Heart right ventricle (tissue), 16 donors: ENCODE measurements around the gene KRT1. TPM values are rescaled to one million over a fixed set of nuclear protein-coding genes. Genes with fewer than 3 reads are reported as not detected.

ENCODE experiments used
- ATAC-seq, 8 donors: fragments of 200-7000 bp; cut with Tn5 transposase; one replicate each; pipeline ENCODE4 v1.9.1; 2020; ENCODE audit warnings: mild to moderate bottlenecking in 8 of 8, moderate library complexity in 8 of 8, moderate number of reproducible peaks in 1 of 8
- DNase-seq, 2 donors: peaks; one replicate each; pipeline ENCODE4 v3.0.0-alpha.2; 2020
- H3K27ac ChIP-seq, 10 donors: fragments of 200-600 bp; sonication (generic) in 2 of 10; one replicate each; pipeline versions ENCODE4 v1.5.0 to v1.8.0; 2020 to 2022; ENCODE audit warnings: mild to moderate bottlenecking in 3 of 10
- H3K27me3 ChIP-seq, 7 donors: fragments of 200-600 bp; one replicate each; pipeline ENCODE4 v1.8.0; 2021 to 2022; ENCODE audit warnings: mild to moderate bottlenecking in 2 of 7
- H3K36me3 ChIP-seq, 9 donors: fragments of 200-600 bp; sonication (generic) in 1 of 9; one replicate each; pipeline versions ENCODE4 v1.5.0 to v1.8.0; 2020 to 2022; ENCODE audit warnings: mild to moderate bottlenecking in 2 of 9
- H3K4me1 ChIP-seq, 9 donors: fragments of 200-600 bp; sonication (generic) in 1 of 9; one replicate each; pipeline versions ENCODE4 v1.5.0 to v1.8.0; 2020 to 2022; ENCODE audit warnings: mild to moderate bottlenecking in 4 of 9
- H3K4me3 ChIP-seq, 10 donors: fragments of 200-600 bp; sonication (generic) in 2 of 10; one replicate each; pipeline versions ENCODE4 v1.5.0 to v1.8.0; 2020 to 2022; ENCODE audit warnings: mild to moderate bottlenecking in 7 of 10, moderate library complexity in 2 of 10
- H3K9me3 ChIP-seq, 11 donors: fragments of 200-600 bp in 10 of 11; sonication (generic) in 2 of 11; one replicate each; pipeline versions ENCODE4 v1.5.0 to v1.8.0; 2013 to 2022; ENCODE audit warnings: mild to moderate bottlenecking in 2 of 11, control low read depth in 1 of 11, moderate library complexity in 1 of 11
- CTCF ChIP-seq, 9 donors: fragments of 200-600 bp; sonication (generic) in 2 of 9; IDR thresholded peaks; one replicate each; pipeline versions ENCODE4 v1.5.0 to v1.8.0; 2021 to 2022; ENCODE audit warnings: antibody characterized with exemption in 9 of 9, mild to moderate bottlenecking in 5 of 9, moderate library complexity in 1 of 9
- WGBS, 2 donors: extraction: QIAGEN DNeasy Blood & Tissue Kit; methylation state at CpG; one replicate each; pipeline ENCODE4 v1.1.7; 2013; ENCODE audit warnings: inconsistent platforms in 1 of 2; 5-methylcytosine and 5-hydroxymethylcytosine counted together
- intact Hi-C, 10 donors: fragments of 100-400 bp; cut with DNase I; formaldehyde crosslinking; loops; one replicate each; pipeline versions ENCODE4 v1.11.1 to v1.14.2; 2022
- polyA plus RNA-seq, 2 donors: library from polyadenylated mRNA; stranded (reverse); fragments of 200-250 nt; gene quantifications; one replicate each; pipeline ENCODE4 v1.2.3, GENCODE V29; 2013
- total RNA-seq, 10 donors: library from RNA; stranded (reverse); fragmentation: NEBNext Ultra II Directional in 3 of 10; extraction: Animal tissue kit (Norgen Biotek cat#: 25700) in 3 of 10; gene quantifications; one replicate each; pipeline versions ENCODE4 v1.2.1 to v1.2.4, GENCODE V29; 2021 to 2023
- donor health status: Arrhythmogenic right ventricular cardiomyopathy.
- donor health status: ischemic (EF 13 %, LVEDD 7.1; RV severe dilation, severe dysfunction).
- donor health status: healthy with polysubstance abuse.
- donor health status: DM: no; HTN: yes; CAD: no.
- donor health status: DM: no; HTN: no; CAD: no.
- donor health status: ischemic (EF 25% LVEDD 6.9; RV normal size, moderate dysfunction).
- donor health status: ischemic (EF 25% LVEDD 5.7; RV mildly dilated, moderate dysfunction).
- donor health status: healthy.
- donor health status: DM: yes; HTN: yes; CAD: no.
- donor health status: Ischemic cardiomyopathy.
- donor health status: ischemic (EF 35%, LVEDD 5.7; RV mildly dilated, moderate dysfunction).
- donor health status: nonischemic (EF 11% LVEDD 7.7; RV severe dilation, severe dysfunction).
- donor health status: DM: yes; HTN: yes; CAD: no.
- donor health status: PGD.
- donor health status: ischemic (EF 29% LVEDD 5.4; RV normal size, mild dysfunction).
- donor health status: nonischemic (EF 23%, LVEDD 6.1; RV moderate dilation, normal function).

Gene KRT1
- total and polyA plus RNA-seq, 12 donors: not detected

- DNase-seq (no peak), ATAC-seq (no peak)
- Histone ChIP-seq H3K4me3 (no peak overlapping the region), H3K27me3 (peaks cover 0 to 31% (median 6%) of the 10 kb centered on the region in 7 donors), H3K4me1 (no peaks in the 10 kb centered on the region), H3K36me3 (no peaks in the 10 kb centered on the region), H3K9me3 (no peaks in the 10 kb centered on the region), H3K27ac (no peak overlapping the region)
- intact Hi-C loops: no loop called here
- TF ChIP-seq CTCF (IDR thresholded peaks at IDR 0.05): no peak
- WGBS, 2 donors: 54 to 60% methylated on average over 2 of the region's 2 CpGs
Observed at GRCh38 chr12:52726451-52726850, 46.2 kb upstream of the KRT1 start.

GRCh38 chr12:52724384-52724783, 44.2 kb upstream of the KRT1 start:
- H3K27ac ChIP-seq: no peak overlapping the region
- no peak overlapping the region for H3K4me3 ChIP-seq
- no peaks in the 10 kb centered on the region for H3K36me3 ChIP-seq
- no peaks in the 10 kb centered on the region for H3K4me1 ChIP-seq
- ATAC-seq (no peak), DNase-seq (no peak)
- no peaks in the 10 kb centered on the region for H3K9me3 ChIP-seq
- TF ChIP-seq CTCF (IDR thresholded peaks at IDR 0.05): no peak
- intact Hi-C loops: no loop called here
- WGBS, 2 donors: 85 to 88% methylated on average over 3 of the region's 3 CpGs
- peaks cover 0 to 25% (median 6%) of the 10 kb centered on the region in 7 donors for H3K27me3 ChIP-seq

DNA sequence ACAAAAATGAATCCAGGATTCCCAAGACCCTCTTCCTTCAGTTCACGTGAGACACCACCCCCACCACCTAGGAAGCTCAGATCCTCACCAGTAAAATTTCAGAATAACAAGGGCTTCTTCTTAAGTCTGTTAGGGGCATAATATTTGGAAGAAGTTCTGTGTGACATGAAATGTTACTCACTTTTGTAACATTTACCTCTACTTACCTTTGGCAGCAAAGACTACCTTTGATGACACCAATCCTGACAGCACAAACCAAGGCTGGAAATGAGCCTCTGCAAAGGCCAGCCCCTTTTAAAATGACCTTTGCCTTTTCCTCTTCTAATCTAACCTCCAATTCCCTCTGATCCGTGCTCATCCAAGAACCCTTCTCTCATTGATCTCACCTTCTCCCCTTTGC, 42.5 kb upstream of the KRT1 start:
- 76 to 81% methylated on average over 2 of the region's 2 CpGs for WGBS, 2 donors

DNA sequence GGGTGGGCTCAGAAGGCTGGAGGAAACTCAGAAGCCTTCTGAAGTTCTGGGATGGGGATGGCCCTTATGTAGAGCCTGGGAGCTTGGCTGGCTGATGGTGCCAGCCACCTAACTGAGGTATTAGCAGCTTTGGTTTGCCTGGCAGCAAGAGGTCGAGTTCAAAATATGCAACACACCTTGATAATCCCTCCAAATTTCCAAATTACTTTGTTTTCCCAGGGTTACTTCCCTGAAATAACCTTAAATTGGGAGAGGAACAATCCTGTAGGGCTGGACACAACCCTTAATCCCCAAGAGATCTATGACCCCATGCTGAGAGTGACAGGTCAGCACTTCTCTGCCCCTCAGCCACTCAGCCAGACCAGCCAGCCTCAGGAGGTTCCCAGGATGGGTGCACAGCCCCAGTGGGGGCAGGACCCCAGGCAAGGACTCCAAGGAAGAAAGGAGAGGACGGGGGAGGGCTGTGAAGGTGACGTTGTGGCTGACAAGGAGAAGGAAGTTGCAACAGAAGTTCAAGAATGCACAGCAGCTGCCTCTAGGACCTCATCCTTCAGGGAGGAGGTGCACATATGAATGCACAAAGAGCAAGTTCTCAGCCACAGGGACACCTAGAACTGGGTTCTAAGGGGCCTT, 41.7 kb upstream of the KRT1 start:
- DNase-seq (no peak), ATAC-seq (no peak)
- no peak for TF ChIP-seq CTCF (IDR thresholded peaks at IDR 0.05)
- intact Hi-C loops: no loop called here
- WGBS, 2 donors: 58 to 73% methylated on average over 3 of the region's 3 CpGs
- peaks cover 0 to 32% (median under 1%) of the 10 kb centered on the region in 7 donors for H3K27me3 ChIP-seq
- H3K4me3 ChIP-seq: no peak overlapping the region
- H3K4me1 ChIP-seq: no peaks in the 10 kb centered on the region
- no peak overlapping the region for H3K27ac ChIP-seq
- no peaks in the 10 kb centered on the region for H3K9me3 ChIP-seq
- H3K36me3 ChIP-seq: no peaks in the 10 kb centered on the region

More for the DNA sequence above, 42.5 kb upstream of the KRT1 start:
- Histone ChIP-seq H3K27ac (no peak overlapping the region), H3K9me3 (no peaks in the 10 kb centered on the region), H3K36me3 (no peaks in the 10 kb centered on the region), H3K27me3 (peaks cover 0 to 28% (median 0%) of the 10 kb centered on the region in 7 donors), H3K4me3 (no peak overlapping the region), H3K4me1 (no peaks in the 10 kb centered on the region)
- no peak for ATAC-seq
- intact Hi-C loops: no loop called here
- no peak for DNase-seq
- TF ChIP-seq CTCF (IDR thresholded peaks at IDR 0.05): no peak
